Thoracic aorta (tissue), 2 donors: ENCODE measurements around the gene BNIPL. TPM values are rescaled to one million over a fixed set of nuclear protein-coding genes. Genes with fewer than 3 reads are reported as not detected.

Experiments used
- ATAC-seq: fragments of 150-250 bp; one replicate; pipeline ENCODE4 v1.8.0; 2017; ENCODE audit warnings: low read depth; ENCODE audit not compliant: insufficient number of reproducible peaks, low FRiP score
- DNase-seq: peaks from one replicate; pipeline ENCODE4 v3.0.0-alpha.2; 2020; ENCODE audit warnings: low spot score
- H3K27ac ChIP-seq, 2 donors: fragments of 200-600 bp; sonication (generic); 1 replicate in 1 of 2; 2 replicates in 1 of 2; pipeline ENCODE4 v1.5.1; 2016; ENCODE audit warnings: mild to moderate bottlenecking in 2 of 2, moderate library complexity in 2 of 2
- H3K27me3 ChIP-seq: fragments of 200-600 bp; sonication (generic); replicated peaks from 2 replicates; pipeline ENCODE4 v1.6.0; 2016; ENCODE audit warnings: mild to moderate bottlenecking; ENCODE audit not compliant: insufficient read depth
- H3K36me3 ChIP-seq: fragments of 200-600 bp; sonication (generic); one replicate; pipeline ENCODE4 v1.5.1; 2016
- H3K4me1 ChIP-seq, 2 donors: fragments of 200-600 bp; sonication (generic); 1 replicate in 1 of 2; 2 replicates in 1 of 2; pipeline versions ENCODE4 v1.5.1 to v1.6.0; 2016; ENCODE audit warnings: low read depth in 2 of 2, mild to moderate bottlenecking in 1 of 2; ENCODE audit not compliant: control insufficient read depth in 1 of 2
- H3K4me3 ChIP-seq: fragments of 200-600 bp; sonication (generic); 2 replicates; pipeline ENCODE4 v1.5.1; 2016; ENCODE audit warnings: mild to moderate bottlenecking
- H3K9me3 ChIP-seq: fragments of 200-600 bp; sonication (generic); 2 replicates; pipeline ENCODE4 v1.5.1; 2016
- CTCF ChIP-seq: fragments of 200-600 bp; sonication (generic); IDR thresholded peaks from one replicate; pipeline ENCODE4 v1.5.1; 2019; ENCODE audit warnings: antibody characterized with exemption
- total RNA-seq, 2 donors: library from RNA; depleted of rRNA; stranded (reverse); fragments of >200 nt; gene quantifications; one replicate each; pipeline versions ENCODE4 v1.1.0 to v1.2.3, GENCODE V29; 2016

The BNIPL gene
- total RNA-seq, 2 donors from 2014 or later = 0.14 to 2.6 TPM

- no peak for ATAC-seq
- H3K4me1 ChIP-seq = peaks cover 13 to 27% of the 10 kb centered on the region in 2 donors
- H3K4me3 ChIP-seq = peak overlapping the region; percentile 95
- H3K36me3 ChIP-seq = peaks cover 18% of the 10 kb centered on the region
- H3K27ac ChIP-seq = peak overlapping the region; percentile 83 to 89
- DNase-seq = no peak
- no peak for TF ChIP-seq CTCF
- H3K27me3 ChIP-seq = no peaks in the 10 kb centered on the region
- no peaks in the 10 kb centered on the region for H3K9me3 ChIP-seq
Measured at GRCh38 chr1:151048645-151049032, 12.3 kb downstream of the BNIPL start.

DNA sequence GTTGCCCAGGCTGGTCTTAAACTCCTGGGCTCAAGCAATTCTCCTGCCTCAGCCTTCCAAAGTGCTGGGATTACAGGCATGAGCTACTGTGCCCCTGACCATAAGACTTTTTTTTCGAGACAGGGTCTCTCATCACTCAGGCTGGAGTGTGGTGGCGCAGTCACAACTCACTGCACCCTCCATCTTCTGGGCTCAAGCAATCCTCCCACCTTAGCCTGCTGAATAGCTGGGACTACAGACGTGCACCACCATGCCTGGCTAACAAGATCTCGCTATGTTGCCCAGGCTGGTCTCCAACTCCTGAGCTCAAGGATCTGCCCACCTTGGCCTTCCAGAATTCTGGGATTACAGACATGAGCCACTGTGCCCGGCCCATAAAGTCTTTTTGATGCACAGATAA is 13.1 kb downstream of the BNIPL start:
- DNase-seq (no peak), ATAC-seq (no peak)
- Histone ChIP-seq H3K4me3 (no peak overlapping the region), H3K36me3 (peaks cover 26% of the 10 kb centered on the region), H3K9me3 (no peaks in the 10 kb centered on the region), H3K4me1 (peaks cover 13 to 27% of the 10 kb centered on the region in 2 donors), H3K27ac (no peak overlapping the region), H3K27me3 (no peaks in the 10 kb centered on the region)
- TF ChIP-seq CTCF = no peak

DNA sequence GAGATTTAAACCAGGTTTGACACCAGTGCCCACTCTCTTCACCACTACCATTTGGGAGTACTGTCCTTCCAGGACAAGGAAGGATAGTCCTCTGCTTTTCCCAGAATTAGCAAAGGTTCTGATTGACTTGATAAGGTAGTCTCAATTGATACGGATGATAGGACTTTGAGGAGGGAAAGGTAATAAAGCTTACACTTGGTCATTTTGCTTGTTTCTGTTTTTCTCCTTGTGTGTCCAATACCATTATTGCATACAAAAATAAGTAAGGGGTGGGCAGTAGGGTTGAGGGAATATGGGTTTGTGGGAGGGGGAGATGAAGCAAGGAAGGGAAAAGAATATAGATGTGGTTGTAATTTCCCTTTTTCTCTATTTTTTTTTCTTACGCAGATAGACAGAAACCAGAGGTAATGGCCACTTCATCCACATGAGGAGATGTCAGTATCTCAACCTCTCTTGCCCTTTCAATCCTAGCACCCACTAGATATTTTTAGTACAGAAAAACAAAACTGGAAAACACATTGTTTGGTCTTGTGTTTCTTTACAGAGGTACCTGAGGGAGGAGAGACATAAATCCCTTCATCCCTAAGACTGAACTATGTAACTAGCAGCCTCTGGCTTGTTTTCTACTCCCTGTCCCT is 13.8 kb downstream of the BNIPL start:
- no peak overlapping the region for H3K4me3 ChIP-seq
- H3K9me3 ChIP-seq = no peaks in the 10 kb centered on the region
- no peak for ATAC-seq
- peaks cover 13 to 28% of the 10 kb centered on the region in 2 donors for H3K4me1 ChIP-seq
- DNase-seq = no peak
- H3K27ac ChIP-seq = no peak overlapping the region
- H3K27me3 ChIP-seq = no peaks in the 10 kb centered on the region
- TF ChIP-seq CTCF = no peak
- peaks cover 34% of the 10 kb centered on the region for H3K36me3 ChIP-seq

GRCh38 chr1:151051356-151052009 is 15.1 kb downstream of the BNIPL start:
- Histone ChIP-seq H3K9me3 (no peaks in the 10 kb centered on the region), H3K4me1 (peaks cover 25 to 41% of the 10 kb centered on the region in 2 donors), H3K4me3 (no peak overlapping the region), H3K27me3 (no peaks in the 10 kb centered on the region), H3K36me3 (peaks cover 42% of the 10 kb centered on the region), H3K27ac (no peak overlapping the region)
- no peak for TF ChIP-seq CTCF
- DNase-seq (no peak), ATAC-seq (no peak)

DNA sequence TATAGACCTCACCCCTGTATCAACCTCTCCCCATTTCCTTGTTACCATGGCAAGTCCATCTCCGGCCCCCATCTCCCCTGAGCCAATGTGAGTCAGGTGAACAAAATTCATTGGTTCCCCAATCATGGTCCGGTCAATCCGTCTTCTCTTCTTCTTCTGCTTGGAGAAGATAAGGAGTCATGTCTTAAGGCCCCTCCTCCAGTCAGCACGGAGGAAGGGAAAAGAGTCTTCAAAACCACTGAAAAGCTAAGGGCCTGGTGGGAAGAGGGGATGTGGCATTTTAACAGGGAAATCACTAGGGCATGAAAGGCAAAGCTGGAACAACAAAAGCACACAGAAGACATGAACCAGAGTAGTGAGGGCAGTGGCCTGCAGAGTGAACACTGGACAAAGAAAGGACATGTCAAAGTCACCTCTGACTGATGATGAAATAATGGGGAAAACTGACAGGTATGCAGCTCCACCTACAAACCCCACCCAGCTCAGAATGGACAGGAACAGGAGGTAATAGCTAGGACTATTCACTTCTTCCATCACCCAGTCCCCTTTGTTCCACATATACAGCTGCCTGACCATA is 18.7 kb downstream of the BNIPL start:
- Histone ChIP-seq H3K4me1 (peaks cover 21 to 36% of the 10 kb centered on the region in 2 donors), H3K27me3 (no peaks in the 10 kb centered on the region), H3K9me3 (no peaks in the 10 kb centered on the region), H3K36me3 (peaks cover 42% of the 10 kb centered on the region), H3K4me3 (no peak overlapping the region), H3K27ac (peak overlapping the region in 1 of 2 donors; percentile 99)
- ATAC-seq (no peak), DNase-seq (no peak)
- TF ChIP-seq CTCF = no peak
